HepG2 (cell line): ENCODE measurements around the gene SEC24B. TPM values are rescaled to one million over a fixed set of nuclear protein-coding genes. Genes with fewer than 3 reads are reported as not detected.

Experiments used
- ATAC-seq: fragments of 200-7000 bp; cut with Tn5 transposase; 3 replicates; pipeline ENCODE4 v1.9.1; 2020; ENCODE audit warnings: mild to moderate bottlenecking, moderate library complexity
- BruUV-seq: library from RNA; stranded (reverse); fragments of 400-500 nt; replicated peaks from 2 replicates; lab custom pipeline; 2021; lab: Mats Ljungman, UMichigan
- CTCF ChIA-PET: fragments of 300-600 bp; formaldehyde crosslinking; extraction: SDS; loops from one replicate; lab custom pipeline; 2021; ENCODE audit warnings: low total read pairs, inconsistent platforms, low intra/inter-chr PET ratio; lab: Yijun Ruan, JAX
- POLR2A ChIA-PET: fragments of 350-600 bp; sonication (Branson Sonifier 250); formaldehyde crosslinking; loops from one replicate; lab custom pipeline; 2020; ENCODE audit warnings: antibody characterized with exemption, inconsistent platforms; lab: Yijun Ruan, JAX
- DNase-seq: peaks from one replicate; pipeline ENCODE4 v3.0.0-alpha.2; 2015; ENCODE audit warnings: low spot score
- FAIRE-seq: peaks from 3 replicates; lab custom pipeline; 2011; peaks lifted over from hg19 to GRCh38; lab: Jason Lieb, UNC
- H2AFZ ChIP-seq: one replicate; pipeline ENCODE4 v1.6.1; 2011; ENCODE audit warnings: low read length, inconsistent platforms
- H3K27ac ChIP-seq: fragments of 300-600 bp; 3 replicates; pipeline ENCODE4 v1.8.0; 2011; ENCODE audit warnings: mixed run types, mild to moderate bottlenecking, mixed read lengths, low read length, inconsistent platforms; ENCODE audit not compliant: insufficient read depth; ENCODE audit errors: extremely low read length
- H3K27me3 ChIP-seq, 2 experiments: fragments of 200-600 bp in 1 of 2; 2 replicates in 1 of 2; 3 replicates in 1 of 2; pipeline versions ENCODE4 v1.6.0 to v1.8.0; 2011; ENCODE audit warnings: low read length in 2 of 2, mild to moderate bottlenecking in 2 of 2, moderate library complexity in 2 of 2, inconsistent platforms in 1 of 2; ENCODE audit not compliant: insufficient read depth in 2 of 2, control insufficient read depth in 1 of 2
- H3K36me3 ChIP-seq, 2 experiments: fragments of 200-600 bp in 1 of 2; replicated peaks in 1 of 2; 2 replicates in 1 of 2; 3 replicates in 1 of 2; pipeline versions ENCODE4 v1.5.1 to v1.8.0; 2011; ENCODE audit warnings: low read length in 2 of 2, inconsistent platforms in 1 of 2; ENCODE audit not compliant: insufficient read depth in 2 of 2, control insufficient read depth in 1 of 2
- H3K4me1 ChIP-seq: 2 replicates; pipeline ENCODE4 v1.5.1; 2012; ENCODE audit warnings: low read length, inconsistent platforms; ENCODE audit not compliant: insufficient read depth
- H3K4me2 ChIP-seq: 2 replicates; pipeline ENCODE4 v1.6.0; 2011; ENCODE audit warnings: low read depth, low read length, inconsistent platforms
- H3K4me3 ChIP-seq, 3 experiments: fragments of 200-600 bp in 1 of 3; sonication (generic), shearing (Covaris generic) in 1 of 3; replicated peaks in 1 of 3; 2 replicates each; pipeline ENCODE4 v1.5.1; 2011 to 2016; ENCODE audit warnings: low read length in 3 of 3, inconsistent platforms in 2 of 3, low read depth in 2 of 3, mild to moderate bottlenecking in 2 of 3, control low read depth in 1 of 3, mixed read lengths in 1 of 3; ENCODE audit not compliant: insufficient read depth in 1 of 3
- H3K79me2 ChIP-seq: one replicate; pipeline ENCODE4 v1.6.1; 2011; ENCODE audit warnings: low read length, inconsistent platforms; ENCODE audit not compliant: insufficient read depth
- H3K9ac ChIP-seq: 2 replicates; pipeline ENCODE4 v1.6.0; 2011; ENCODE audit warnings: mild to moderate bottlenecking, low read depth, low read length, inconsistent platforms; ENCODE audit not compliant: insufficient read depth
- H3K9me3 ChIP-seq: 2 replicates; pipeline ENCODE4 v1.5.1; 2012; ENCODE audit warnings: mild to moderate bottlenecking, low read length
- H4K20me1 ChIP-seq: 2 replicates; pipeline ENCODE4 v1.6.0; 2011; ENCODE audit warnings: inconsistent platforms, mild to moderate bottlenecking, low read length, moderate library complexity; ENCODE audit not compliant: insufficient read depth
- ATF7 ChIP-seq, 2 experiments: fragments of 450-650 bp in 1 of 2; sonication (generic) in 1 of 2; formaldehyde crosslinking in 1 of 2; IDR thresholded peaks; 2 replicates each; pipeline versions ENCODE4 v1.4.0 to v1.6.1; 2016 to 2020; ENCODE audit warnings: antibody characterized with exemption in 1 of 2, mild to moderate bottlenecking in 1 of 2, missing genetic modification reagents in 1 of 2
- CEBPB ChIP-seq: IDR thresholded peaks from 2 replicates; pipeline ENCODE4 v1.6.1; 2011; ENCODE audit warnings: low read depth, low read length, improper control_type of control experiment, borderline replicate concordance
- HOXA9 ChIP-seq: sonication (generic); formaldehyde crosslinking; IDR thresholded peaks from 2 replicates; pipeline ENCODE4 v1.8.1; 2022; ENCODE audit warnings: missing genetic modification reagents, mild to moderate bottlenecking, moderate library complexity, borderline replicate concordance
- MEIS1 ChIP-seq: sonication (generic); formaldehyde crosslinking; IDR thresholded peaks from 2 replicates; pipeline ENCODE4 v1.9.0; 2021; ENCODE audit warnings: mild to moderate bottlenecking, missing genetic modification reagents, moderate library complexity, borderline replicate concordance
- NFRKB ChIP-seq: fragments of 450-650 bp; IDR thresholded peaks from 2 replicates; pipeline ENCODE4 v1.6.1; 2017
- ZFP1 ChIP-seq: IDR thresholded peaks from 2 replicates; pipeline ENCODE4 v1.6.1; 2016
- ZNF572 ChIP-seq: sonication (generic); formaldehyde crosslinking; IDR thresholded peaks from 2 replicates; pipeline ENCODE4 v1.5.1; 2020; ENCODE audit warnings: mild to moderate bottlenecking, missing genetic modification reagents
- WGBS: methylation state at CpG from one replicate; pipeline ENCODE4 v1.1.6; 2017; ENCODE audit warnings: low lambda C conversion rate; 5-methylcytosine and 5-hydroxymethylcytosine counted together
- in situ Hi-C: cut with HindIII; loops from 2 replicates; pipeline ENCODE4 v1.10.0; 2017; ENCODE audit warnings: low pct_unique_long_range_greater_than_20kb; ENCODE audit not compliant: extremely low pct_ligation_motif_present
- intact Hi-C: fragments of 100-400 bp; cut with micrococcal nuclease; formaldehyde crosslinking; loops from one replicate; pipeline ENCODE4 v1.10.0; 2022; ENCODE audit not compliant: unreplicated experiment
- polyA plus RNA-seq, 8 experiments: library from polyadenylated mRNA; depleted of rRNA in 3 of 8; stranded (reverse) in 7 of 8; unstranded in 1 of 8; fragments of >200 nt; fragmentation: Illumina TruSeq in 4 of 8; extraction: Trizol in 4 of 8; gene quantifications; 2 replicates each; pipeline versions ENCODE4 v1.2.1 to v1.2.3, GENCODE V29; 2011 to 2016; ENCODE audit warnings: low read depth in 4 of 8, missing spikeins in 1 of 8, mixed read lengths in 1 of 8; ENCODE audit not compliant: insufficient read depth in 1 of 8
- total RNA-seq, 5 experiments: library from RNA; depleted of rRNA; stranded (reverse); fragments of >200 nt; fragmentation: Illumina TruSeq; extraction: Trizol; gene quantifications; 2 replicates each; pipeline ENCODE4 v1.2.3, GENCODE V29; 2016; ENCODE audit warnings: low read depth in 1 of 5
- TF ChIP-seq, protein P1 (sequence below), 2 experiments: sonication (generic) in 1 of 2; formaldehyde crosslinking in 1 of 2; IDR thresholded peaks; 2 replicates each; pipeline versions ENCODE4 v1.5.1 to v1.6.1; 2011 to 2020; ENCODE audit warnings: borderline replicate concordance in 1 of 2, low read depth in 1 of 2, low read length in 1 of 2, mild to moderate bottlenecking in 1 of 2, missing genetic modification reagents in 1 of 2, moderate library complexity in 1 of 2
- TF ChIP-seq, protein P2 (sequence below): sonication (generic); formaldehyde crosslinking; IDR thresholded peaks from 2 replicates; pipeline ENCODE4 v1.4.0; 2020; ENCODE audit warnings: mild to moderate bottlenecking, missing genetic modification reagents

SEC24B gene
- total and polyA plus RNA-seq, 2 of the 13 experiments (the other 11 are each of a cell fraction or from before 2014, with no cell fraction given): 14.6 to 39.0 TPM

DNA sequence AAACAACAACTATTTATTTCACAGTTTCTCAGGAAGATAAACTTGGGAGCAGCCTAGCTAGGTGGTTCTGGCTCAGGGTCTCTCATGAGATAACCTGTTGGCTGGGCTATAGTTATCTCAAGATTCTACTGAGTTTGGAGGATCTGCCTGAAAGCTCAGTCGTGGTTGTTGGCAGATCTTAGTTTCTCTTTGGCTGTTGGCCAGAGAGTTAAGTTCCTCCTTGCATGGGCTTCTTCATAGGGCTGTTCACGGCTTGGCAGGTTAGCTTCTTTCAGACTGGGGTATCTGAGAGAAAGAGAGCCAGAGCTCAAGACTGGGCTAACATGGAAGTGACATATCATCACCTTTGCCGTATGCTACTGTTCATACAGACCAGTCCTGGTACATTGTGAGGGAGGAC, 28.7 kb downstream of the SEC24B start (continued):
- TF ChIP-seq, protein P1, sequence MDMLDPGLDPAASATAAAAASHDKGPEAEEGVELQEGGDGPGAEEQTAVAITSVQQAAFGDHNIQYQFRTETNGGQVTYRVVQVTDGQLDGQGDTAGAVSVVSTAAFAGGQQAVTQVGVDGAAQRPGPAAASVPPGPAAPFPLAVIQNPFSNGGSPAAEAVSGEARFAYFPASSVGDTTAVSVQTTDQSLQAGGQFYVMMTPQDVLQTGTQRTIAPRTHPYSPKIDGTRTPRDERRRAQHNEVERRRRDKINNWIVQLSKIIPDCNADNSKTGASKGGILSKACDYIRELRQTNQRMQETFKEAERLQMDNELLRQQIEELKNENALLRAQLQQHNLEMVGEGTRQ (IDR thresholded peaks at IDR 0.05; ENCODE audit: low read depth, low read length): no peak
- TF ChIP-seq, protein P1 (CRISPR knock-in tag; IDR thresholded peaks at IDR 0.05; ENCODE audit: borderline replicate concordance): no peak
- TF ChIP-seq MEIS1 (CRISPR knock-in tag) (no peak), NFRKB (no peak), HOXA9 (CRISPR knock-in tag) (no peak)
- TF ChIP-seq, protein P2, sequence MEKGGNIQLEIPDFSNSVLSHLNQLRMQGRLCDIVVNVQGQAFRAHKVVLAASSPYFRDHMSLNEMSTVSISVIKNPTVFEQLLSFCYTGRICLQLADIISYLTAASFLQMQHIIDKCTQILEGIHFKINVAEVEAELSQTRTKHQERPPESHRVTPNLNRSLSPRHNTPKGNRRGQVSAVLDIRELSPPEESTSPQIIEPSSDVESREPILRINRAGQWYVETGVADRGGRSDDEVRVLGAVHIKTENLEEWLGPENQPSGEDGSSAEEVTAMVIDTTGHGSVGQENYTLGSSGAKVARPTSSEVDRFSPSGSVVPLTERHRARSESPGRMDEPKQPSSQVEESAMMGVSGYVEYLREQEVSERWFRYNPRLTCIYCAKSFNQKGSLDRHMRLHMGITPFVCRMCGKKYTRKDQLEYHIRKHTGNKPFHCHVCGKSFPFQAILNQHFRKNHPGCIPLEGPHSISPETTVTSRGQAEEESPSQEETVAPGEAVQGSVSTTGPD (CRISPR knock-in tag): no peak
- TF ChIP-seq, all 625 proteins: peak for 0

DNA sequence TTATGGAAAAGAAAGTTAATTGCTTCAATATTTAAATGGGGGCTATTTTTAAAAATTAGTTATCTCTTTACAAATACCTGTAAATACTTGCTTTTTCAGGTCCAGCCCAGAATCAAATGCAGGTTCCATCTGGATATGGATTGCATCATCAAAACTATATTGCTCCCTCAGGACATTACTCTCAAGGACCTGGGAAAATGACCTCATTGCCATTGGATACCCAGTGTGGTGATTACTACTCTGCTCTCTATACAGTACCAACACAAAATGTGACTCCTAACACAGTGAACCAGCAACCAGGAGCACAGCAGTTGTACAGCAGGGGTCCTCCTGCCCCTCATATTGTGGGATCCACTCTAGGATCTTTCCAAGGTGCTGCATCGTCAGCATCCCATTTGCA, 29.2 kb downstream of the SEC24B start:
- peaks cover 47% of the 10 kb centered on the region for H3K79me2 ChIP-seq
- H3K4me3 ChIP-seq: no peak overlapping the region
- no peak overlapping the region for H3K4me2 ChIP-seq
- H2AFZ ChIP-seq: no peak overlapping the region
- intact Hi-C loops (no loop called here), in situ Hi-C loops (no loop called here)
- ChIA-PET POLR2A (no interaction called here), CTCF (no interaction called here)
- H3K36me3 ChIP-seq: peaks cover 9 to 28% of the 10 kb centered on the region in 2 experiments
- H3K27ac ChIP-seq: no peak overlapping the region
- H3K9ac ChIP-seq: no peak overlapping the region
- H3K27me3 ChIP-seq: no peaks in the 10 kb centered on the region
- no TSS peak for BruUV-seq
- no peaks in the 10 kb centered on the region for H3K9me3 ChIP-seq
- WGBS: 100% methylated on average over 1 of the region's 1 CpG
- no peak for FAIRE-seq
- peaks cover 10% of the 10 kb centered on the region; the same call in 1 of the 2 replicates for H4K20me1 ChIP-seq
- TF ChIP-seq ATF7 (IDR thresholded peaks at IDR 0.05): peak; percentile 72
- no peak for TF ChIP-seq ATF7 (CRISPR knock-in tag; IDR thresholded peaks at IDR 0.05)
- TF ChIP-seq CEBPB: peak; percentile 38; the same call in 1 of the 2 replicates
- no peak for TF ChIP-seq ZNF572 (CRISPR knock-in tag)
- no peak for TF ChIP-seq ZFP1 (CRISPR knock-in tag)
- no peaks in the 10 kb centered on the region for H3K4me1 ChIP-seq
- ATAC-seq: no peak
- no peak for DNase-seq
